Endothelial cell of hepatic sinusoid (primary cell): ENCODE results near the gene PRPH.
"Not testable (repeated sequence)": the region's sequence is repeated elsewhere in the genome, so short reads cannot be mapped to it uniquely, and the experiment has no call there.

Source experiments
- in situ Hi-C: cut with HindIII; loops from 2 replicates; pipeline ENCODE4 v1.10.0; 2017; ENCODE audit warnings: low sequenced_read_pairs

Gene PRPH

GRCh38 chr12:49298160-49298559, 3.2 kb downstream of the PRPH start:
- in situ Hi-C loops: no loop called here

- in situ Hi-C loops: no loop called here
These were observed 6.8 kb downstream of the PRPH start for GRCh38 chr12:49301760-49302159.

- in situ Hi-C loops: no loop called here
These were observed 9.2 kb downstream of the PRPH start for GRCh38 chr12:49304161-49304560.

GRCh38 chr12:49305762-49306510, 11.0 kb downstream of the PRPH start:
- in situ Hi-C loops: no loop called here

GRCh38 chr12:49309386-49309785, 14.4 kb downstream of the PRPH start:
- in situ Hi-C loops: no loop called here

- in situ Hi-C loops: not testable (repeated sequence)
These were observed 15.6 kb downstream of the PRPH start for GRCh38 chr12:49310451-49311000.

GRCh38 chr12:49314811-49315210, 19.9 kb downstream of the PRPH start:
- in situ Hi-C loops: loop anchor here (5.0 kb wide), 1 partner anchor 48 kb away; the partner anchor contains the start of gene TUBA1C

GRCh38 chr12:49317118-49317517, 22.2 kb downstream of the PRPH start:
- in situ Hi-C loops: loop anchor here (5.0 kb wide), 1 partner anchor 50 kb away; the partner anchor contains the start of gene TUBA1C

GRCh38 chr12:49320411-49321103, 25.6 kb downstream of the PRPH start:
- in situ Hi-C loops: not testable (repeated sequence)

- in situ Hi-C loops: no loop called here
These were observed 27.4 kb downstream of the PRPH start for GRCh38 chr12:49322367-49322707.

- in situ Hi-C loops: no loop called here
These were observed 28.0 kb downstream of the PRPH start, which contains the start of gene TROAP for GRCh38 chr12:49322708-49323523. TSS of gene TROAP (plus strand) at chr12:49323255. CDS start at chr12:49323609, 354 bp downstream.

GRCh38 chr12:49323524-49324097, 28.7 kb downstream of the PRPH start:
- in situ Hi-C loops: no loop called here

- in situ Hi-C loops: loop anchor here (5.0 kb wide), 2 partner anchors 42 to 87 kb away; partner anchors contain the start of gene SPATS2
These were observed 30.7 kb downstream of the PRPH start for GRCh38 chr12:49325606-49326005.

GRCh38 chr12:49327368-49327767, 32.4 kb downstream of the PRPH start:
- in situ Hi-C loops: loop anchor here (5.0 kb wide), 2 partner anchors 40 to 85 kb away; partner anchors contain the start of gene SPATS2

- in situ Hi-C loops: loop anchor here (5.0 kb wide), 2 partner anchors 39 to 84 kb away; partner anchors contain the start of gene SPATS2
These were observed 32.9 kb downstream of the PRPH start for GRCh38 chr12:49327887-49328286.

- in situ Hi-C loops: loop anchor here (5.0 kb wide), 2 partner anchors 38 to 83 kb away; partner anchors contain the start of gene SPATS2
These were observed 33.9 kb downstream of the PRPH start for GRCh38 chr12:49328816-49329215.

- in situ Hi-C loops: no loop called here
These were observed 35.2 kb downstream of the PRPH start for GRCh38 chr12:49330032-49330619.

- in situ Hi-C loops: no loop called here
These were observed 35.9 kb downstream of the PRPH start for GRCh38 chr12:49330631-49331379.
